Liver (tissue), 3 donors: ENCODE measurements around the gene TBC1D10A.

ENCODE experiments used
- JUND ChIP-seq, 2 donors: IDR thresholded peaks; 2 replicates each; pipeline ENCODE4 v1.6.1; 2016; ENCODE audit warnings: antibody characterized with exemption in 2 of 2
- TAF1 ChIP-seq: conservative IDR thresholded peaks from 2 replicates; pipeline ENCODE4 v1.6.1; 2016; ENCODE audit warnings: antibody characterized with exemption, mild to moderate bottlenecking
- TF ChIP-seq, protein P1 (sequence below): fragments of 150-350 bp; IDR thresholded peaks from 2 replicates; pipeline ENCODE4 v1.5.1; 2017; ENCODE audit warnings: improper control_type of control experiment, low read depth, low read length; ENCODE audit not compliant: missing input control
- TF ChIP-seq, protein P2 (sequence below): IDR thresholded peaks from 2 replicates; pipeline ENCODE4 v1.6.1; 2016; ENCODE audit warnings: antibody characterized with exemption
- TF ChIP-seq, protein P3 (sequence below): IDR thresholded peaks from 2 replicates; pipeline ENCODE4 v1.6.1; 2016; ENCODE audit warnings: antibody characterized with exemption, mild to moderate bottlenecking
- donor health status: healthy.
- donor health status: healthy.

DNA sequence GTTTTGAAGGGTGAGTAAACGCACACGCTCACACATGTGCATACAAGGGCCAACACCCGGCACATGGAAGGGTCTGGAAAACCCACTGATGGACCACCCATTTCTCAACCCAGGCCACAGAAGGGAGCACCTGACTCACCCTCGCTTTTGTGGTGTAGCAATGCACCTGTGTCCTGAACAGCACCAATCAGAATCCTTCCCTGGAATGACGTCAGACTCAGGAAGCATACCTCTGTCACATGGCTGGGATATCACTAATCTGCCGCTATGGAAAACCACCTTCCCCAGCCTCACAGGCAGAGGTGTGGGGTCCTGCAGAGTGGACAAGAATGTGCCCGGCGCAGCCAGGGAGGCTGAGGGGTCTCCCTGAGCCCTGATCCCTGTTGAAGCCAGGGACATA, 51.1 kb downstream of the TBC1D10A start:
- TF ChIP-seq, protein P1, sequence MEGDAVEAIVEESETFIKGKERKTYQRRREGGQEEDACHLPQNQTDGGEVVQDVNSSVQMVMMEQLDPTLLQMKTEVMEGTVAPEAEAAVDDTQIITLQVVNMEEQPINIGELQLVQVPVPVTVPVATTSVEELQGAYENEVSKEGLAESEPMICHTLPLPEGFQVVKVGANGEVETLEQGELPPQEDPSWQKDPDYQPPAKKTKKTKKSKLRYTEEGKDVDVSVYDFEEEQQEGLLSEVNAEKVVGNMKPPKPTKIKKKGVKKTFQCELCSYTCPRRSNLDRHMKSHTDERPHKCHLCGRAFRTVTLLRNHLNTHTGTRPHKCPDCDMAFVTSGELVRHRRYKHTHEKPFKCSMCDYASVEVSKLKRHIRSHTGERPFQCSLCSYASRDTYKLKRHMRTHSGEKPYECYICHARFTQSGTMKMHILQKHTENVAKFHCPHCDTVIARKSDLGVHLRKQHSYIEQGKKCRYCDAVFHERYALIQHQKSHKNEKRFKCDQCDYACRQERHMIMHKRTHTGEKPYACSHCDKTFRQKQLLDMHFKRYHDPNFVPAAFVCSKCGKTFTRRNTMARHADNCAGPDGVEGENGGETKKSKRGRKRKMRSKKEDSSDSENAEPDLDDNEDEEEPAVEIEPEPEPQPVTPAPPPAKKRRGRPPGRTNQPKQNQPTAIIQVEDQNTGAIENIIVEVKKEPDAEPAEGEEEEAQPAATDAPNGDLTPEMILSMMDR = no peak
- TF ChIP-seq, protein P2, sequence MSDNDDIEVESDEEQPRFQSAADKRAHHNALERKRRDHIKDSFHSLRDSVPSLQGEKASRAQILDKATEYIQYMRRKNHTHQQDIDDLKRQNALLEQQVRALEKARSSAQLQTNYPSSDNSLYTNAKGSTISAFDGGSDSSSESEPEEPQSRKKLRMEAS = no peak
- TF ChIP-seq, protein P3, sequence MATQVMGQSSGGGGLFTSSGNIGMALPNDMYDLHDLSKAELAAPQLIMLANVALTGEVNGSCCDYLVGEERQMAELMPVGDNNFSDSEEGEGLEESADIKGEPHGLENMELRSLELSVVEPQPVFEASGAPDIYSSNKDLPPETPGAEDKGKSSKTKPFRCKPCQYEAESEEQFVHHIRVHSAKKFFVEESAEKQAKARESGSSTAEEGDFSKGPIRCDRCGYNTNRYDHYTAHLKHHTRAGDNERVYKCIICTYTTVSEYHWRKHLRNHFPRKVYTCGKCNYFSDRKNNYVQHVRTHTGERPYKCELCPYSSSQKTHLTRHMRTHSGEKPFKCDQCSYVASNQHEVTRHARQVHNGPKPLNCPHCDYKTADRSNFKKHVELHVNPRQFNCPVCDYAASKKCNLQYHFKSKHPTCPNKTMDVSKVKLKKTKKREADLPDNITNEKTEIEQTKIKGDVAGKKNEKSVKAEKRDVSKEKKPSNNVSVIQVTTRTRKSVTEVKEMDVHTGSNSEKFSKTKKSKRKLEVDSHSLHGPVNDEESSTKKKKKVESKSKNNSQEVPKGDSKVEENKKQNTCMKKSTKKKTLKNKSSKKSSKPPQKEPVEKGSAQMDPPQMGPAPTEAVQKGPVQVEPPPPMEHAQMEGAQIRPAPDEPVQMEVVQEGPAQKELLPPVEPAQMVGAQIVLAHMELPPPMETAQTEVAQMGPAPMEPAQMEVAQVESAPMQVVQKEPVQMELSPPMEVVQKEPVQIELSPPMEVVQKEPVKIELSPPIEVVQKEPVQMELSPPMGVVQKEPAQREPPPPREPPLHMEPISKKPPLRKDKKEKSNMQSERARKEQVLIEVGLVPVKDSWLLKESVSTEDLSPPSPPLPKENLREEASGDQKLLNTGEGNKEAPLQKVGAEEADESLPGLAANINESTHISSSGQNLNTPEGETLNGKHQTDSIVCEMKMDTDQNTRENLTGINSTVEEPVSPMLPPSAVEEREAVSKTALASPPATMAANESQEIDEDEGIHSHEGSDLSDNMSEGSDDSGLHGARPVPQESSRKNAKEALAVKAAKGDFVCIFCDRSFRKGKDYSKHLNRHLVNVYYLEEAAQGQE = no peak
- no peak for TF ChIP-seq JUND (IDR thresholded peaks at IDR 0.05)
- no peak for TF ChIP-seq TAF1
